IPS-NIHi7 (cell line): ENCODE measurements around the gene NKD1.

Experiments
- DNase-seq: peaks from one replicate; pipeline ENCODE4 v3.0.0; 2012; ENCODE audit warnings: mixed read lengths; ENCODE audit errors: extremely low spot score

Gene NKD1

DNA sequence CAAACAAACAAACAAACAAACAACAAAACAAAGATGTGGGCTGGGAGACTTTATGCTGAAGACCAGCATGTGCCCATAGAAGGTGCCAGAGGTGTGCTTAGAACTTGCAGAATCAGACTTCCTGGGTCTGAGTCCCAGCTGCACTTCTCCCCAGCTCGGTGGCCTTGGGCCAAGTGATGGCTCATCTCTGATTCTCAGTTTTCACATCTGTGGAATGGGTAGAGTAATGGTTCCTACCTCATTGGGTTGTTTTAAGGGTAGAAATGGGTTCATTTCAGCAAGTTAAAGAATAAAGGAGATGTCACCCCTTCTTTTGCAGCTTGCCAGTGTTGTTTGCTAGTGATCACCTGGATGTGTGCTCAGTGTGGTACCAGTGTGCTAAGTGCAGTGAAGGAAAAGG is 10.7 kb downstream of the NKD1 start:
- no peak for DNase-seq

DNA sequence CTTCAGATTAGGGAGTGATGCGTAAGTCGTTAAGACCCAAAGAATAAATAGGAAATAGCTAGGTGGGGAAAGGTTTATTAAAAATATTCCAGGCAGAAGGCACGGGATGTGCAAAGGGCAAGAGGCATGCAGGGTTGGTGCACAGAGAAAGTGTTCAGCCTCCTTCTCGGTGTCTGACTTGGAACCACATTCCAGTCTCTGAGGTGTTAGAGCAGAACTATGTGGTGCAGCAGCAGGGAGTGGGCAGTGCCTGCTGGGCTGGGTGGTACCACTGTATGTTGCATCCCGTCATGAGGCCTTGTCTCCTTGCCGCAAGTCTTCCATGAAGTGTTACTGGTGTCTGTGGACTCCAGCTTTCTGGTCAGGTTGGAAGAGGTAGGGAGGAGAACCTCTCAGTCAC is 11.1 kb downstream of the NKD1 start:
- no peak for DNase-seq

DNA sequence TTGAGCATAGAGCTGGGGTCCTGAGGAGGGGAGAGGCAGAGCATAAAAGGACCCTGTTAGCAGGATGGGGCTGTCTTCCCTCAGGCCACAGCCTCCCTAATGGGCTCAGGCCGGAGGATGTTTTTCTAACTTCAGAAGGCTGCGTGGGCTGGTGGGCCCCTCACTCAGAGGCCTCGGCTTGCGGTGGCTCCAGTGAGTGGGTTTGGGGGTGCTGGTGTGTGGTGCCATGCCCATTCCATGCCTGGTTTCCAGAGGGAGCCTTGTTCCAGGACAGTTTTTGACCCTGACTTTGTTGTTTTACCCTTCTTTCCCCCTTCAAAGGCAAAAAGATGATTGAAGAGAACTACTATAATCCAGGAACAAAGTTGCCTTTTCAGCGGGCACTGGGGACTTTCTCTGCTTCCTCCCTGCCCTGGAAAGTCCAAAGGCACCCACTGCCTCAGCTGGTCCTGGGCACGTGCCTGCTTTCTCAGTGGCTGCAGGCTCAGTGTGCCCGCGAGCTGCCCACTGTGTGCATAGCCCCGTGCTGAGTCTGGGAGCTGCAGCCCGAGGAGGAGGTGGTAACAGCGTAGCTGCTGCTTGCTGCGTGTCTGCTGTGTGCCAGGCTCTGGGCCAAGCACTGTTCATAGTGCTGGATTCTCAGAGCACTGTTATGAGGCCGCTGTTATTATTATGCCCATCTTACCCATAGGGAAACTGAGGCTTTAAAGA is 11.8 kb downstream of the NKD1 start:
- no peak for DNase-seq

DNA sequence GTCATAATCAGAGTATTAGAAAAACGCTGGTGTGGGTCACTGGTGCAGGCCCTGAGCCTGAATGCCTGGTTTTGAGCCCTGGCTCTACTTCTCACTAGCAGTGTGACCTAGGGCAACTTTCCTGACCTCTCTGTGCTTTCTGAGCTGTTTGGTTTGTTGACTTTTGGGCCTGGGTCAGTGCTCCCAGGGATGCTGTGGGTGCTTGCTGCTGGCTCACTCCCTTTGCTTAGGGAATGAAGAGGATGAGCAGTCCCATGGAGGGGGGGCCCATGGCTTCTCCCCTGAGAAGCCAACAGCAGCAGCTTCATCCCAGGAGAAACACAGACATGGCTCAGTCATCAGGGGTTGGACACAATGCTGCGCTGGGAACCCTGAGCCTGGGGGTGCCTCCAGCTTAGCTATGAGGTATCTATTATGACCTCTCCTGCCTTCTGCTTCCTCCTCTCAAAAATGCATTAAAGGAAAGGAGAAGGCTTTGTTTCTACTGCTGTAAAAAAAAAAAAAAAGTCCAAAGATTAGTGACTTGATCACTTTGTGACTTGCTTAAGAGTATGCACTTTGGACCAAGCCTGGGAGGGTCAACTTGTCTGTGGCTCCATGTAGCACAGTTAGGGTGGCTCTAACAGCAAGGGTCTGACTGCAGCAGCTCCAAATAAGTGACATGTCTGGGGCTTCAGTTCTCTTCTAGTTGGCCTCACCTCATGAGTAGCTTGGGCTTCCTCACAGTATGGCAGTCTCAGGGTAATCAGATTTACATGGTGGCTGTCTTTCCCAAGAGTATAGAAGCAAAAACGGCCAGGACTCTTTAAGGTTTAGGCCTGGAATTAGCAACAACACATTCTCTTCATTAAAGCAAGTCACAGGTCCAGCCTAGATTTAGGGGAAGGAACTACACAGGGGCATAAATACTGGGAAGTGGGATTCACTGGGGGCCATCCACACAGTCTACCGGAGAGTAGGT is 13.0 kb downstream of the NKD1 start:
- no peak for DNase-seq

DNA sequence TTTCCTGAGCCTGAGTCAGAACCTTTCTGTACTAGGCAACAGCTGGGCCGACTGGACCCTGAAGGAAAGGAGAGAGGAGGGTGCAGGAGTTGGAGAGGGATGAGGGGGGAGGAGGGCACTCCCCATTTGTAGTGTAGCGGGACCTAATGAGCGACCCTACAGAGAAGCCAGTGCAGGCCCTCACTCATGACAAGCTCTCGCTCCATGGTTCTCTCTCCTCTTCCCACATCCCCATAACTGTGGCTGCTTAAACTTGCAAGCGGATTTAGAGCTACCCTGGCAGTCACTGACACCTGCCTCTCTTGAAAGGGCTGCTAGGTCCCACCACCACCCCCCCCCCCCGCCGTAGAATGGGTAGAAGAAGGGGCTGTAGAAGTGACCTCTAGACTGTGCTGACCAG is 14.5 kb downstream of the NKD1 start:
- DNase-seq = no peak

DNA sequence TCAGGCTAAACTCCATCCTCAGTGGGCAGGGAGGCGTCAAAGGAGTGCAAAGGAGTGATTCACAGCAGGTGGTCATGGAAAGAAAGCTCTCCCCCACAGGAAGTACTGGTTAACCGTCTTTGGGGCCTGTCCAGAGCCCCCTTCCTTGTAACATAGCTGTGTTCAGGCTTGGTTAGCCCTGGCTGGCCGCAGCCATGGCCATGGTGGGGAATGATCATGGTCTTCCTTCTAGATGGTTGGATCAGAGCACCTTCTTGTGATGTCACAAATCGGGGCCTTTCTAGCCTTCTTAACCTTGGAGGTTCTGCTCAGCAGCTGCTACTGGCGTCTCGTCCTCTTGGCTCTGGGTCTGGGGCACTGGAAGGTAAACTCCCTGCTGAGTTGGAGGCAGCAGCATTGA is 15.8 kb downstream of the NKD1 start:
- no peak for DNase-seq

DNA sequence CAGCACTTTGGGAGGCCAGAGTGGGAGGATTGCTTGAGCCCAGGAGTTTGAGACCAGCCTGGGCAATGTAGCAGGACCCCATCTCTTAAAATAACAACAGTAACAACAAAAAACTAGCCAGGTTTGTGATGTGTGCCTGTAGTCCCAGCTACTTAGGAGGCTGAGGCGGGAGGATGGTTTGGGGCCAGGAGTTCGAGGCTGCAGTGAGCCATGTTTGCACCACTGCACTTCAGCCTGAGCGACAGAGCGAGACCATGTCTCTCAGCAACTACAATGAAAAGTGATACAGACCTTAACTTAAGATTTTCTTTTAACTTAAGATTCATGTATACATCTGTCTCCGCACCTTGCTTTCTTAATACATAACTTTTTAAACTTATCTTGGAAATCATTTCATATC is 17.2 kb downstream of the NKD1 start:
- DNase-seq = no peak

DNA sequence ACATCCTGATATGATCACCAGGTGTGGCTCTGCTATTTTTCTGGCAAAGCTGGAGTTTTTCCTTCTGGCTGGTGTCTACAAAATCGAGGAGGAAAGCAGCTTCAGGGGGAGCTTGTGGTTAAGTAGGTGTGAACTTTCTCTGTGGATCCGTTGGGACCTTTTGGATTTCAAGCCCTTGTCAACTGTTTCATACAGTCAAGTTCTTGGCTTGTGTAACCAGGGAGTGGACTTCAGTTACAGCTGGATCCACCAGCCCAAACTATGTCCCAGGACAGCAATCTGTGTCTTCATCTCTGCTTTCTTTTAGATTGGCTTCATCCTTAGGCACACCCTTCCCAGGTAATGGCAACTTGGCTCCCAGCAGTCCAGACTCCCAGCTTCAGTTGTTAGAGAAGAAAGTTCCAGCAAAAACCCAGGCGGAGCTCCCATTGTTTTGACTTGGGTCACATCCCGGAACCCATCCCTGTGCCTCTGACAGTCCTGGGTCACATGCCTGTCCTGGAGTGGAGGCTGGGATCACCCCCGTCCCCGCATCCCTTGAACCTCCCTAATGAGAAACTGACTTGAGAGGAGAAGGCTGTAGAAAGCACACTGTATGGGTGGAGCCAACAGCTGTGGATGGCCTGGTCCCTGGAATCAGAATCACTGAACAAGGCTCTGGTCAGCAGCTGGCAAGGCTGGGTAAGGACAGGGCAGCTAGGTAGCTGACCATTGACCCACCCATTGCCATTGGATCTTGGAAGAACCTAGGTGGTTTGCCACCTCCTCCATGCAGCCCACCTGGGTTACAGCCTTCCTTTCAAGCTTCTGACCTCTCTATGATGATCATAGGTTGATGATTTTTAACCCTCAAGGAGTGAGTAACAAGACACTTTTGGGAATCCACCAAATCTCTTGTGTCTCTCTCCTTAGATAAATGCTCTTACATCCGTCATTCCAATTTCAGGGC is 18.1 kb downstream of the NKD1 start:
- no peak for DNase-seq

DNA sequence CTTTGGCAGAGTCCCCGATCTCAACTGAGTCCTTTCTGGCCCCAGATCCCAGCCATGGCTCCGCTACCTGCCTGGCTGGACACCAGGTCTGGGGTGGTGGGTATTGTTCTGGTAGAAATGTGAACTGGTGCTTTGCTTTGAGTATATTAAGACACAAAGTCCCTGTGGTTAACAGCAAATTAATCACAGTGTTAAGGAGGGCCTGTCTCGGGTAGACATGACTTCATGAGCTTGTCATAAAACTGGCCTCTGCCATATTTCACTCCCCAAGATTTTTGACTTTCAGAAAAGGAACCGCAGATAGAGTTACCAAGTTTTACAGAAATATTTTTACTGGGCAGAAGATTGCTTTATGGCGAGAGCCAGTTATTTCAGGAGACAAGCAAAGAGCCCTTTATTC is 19.5 kb downstream of the NKD1 start:
- no peak for DNase-seq

DNA sequence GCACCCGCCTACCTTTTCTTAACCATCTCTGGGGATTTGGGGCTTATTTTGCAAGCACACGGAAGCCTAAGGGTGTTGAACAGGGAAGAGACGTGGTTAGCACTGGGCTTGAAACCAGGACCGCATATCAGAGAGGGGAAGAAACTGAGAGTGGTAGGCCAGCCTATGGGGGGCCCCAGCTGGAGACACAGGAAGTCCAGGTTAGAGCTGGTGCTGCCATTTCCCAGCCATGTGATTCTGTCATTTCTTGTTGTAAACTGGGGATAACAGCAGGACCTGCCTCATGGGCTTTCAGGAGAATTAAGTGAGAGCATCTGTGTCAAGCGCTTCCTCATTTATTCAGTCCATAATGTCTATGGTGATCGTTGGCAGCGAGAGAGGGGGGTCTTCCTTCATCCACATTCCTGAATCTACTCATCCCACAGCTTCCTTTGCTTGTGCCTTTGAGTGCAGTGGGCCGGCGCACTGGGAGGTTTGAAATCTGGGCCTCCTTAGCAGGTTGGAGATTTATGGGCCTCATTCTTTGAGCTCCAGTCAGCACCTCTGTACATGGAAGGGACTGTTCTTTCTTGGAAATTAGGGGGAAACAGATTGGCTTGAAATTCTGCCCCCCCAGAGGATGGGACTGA is 20.1 kb downstream of the NKD1 start:
- DNase-seq = no peak

DNA sequence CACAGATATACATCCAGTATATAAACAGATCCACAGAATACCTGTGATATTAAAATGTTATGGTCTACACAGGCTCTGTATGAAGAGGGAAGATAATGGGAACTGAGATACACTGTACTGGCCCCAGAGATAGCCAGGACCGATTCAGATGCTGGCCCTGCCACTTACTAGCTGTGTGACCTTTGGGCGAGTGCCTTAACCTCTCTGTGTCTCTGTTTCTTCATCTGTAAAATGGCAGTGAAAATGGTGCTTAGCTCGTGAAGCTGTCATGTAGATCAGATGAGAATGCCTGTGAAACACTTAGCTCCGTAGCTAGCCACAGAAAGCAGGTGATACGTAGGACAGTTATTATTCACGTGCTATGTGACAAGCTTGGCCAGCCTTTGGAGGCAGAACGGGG is 22.2 kb downstream of the NKD1 start:
- no peak for DNase-seq

DNA sequence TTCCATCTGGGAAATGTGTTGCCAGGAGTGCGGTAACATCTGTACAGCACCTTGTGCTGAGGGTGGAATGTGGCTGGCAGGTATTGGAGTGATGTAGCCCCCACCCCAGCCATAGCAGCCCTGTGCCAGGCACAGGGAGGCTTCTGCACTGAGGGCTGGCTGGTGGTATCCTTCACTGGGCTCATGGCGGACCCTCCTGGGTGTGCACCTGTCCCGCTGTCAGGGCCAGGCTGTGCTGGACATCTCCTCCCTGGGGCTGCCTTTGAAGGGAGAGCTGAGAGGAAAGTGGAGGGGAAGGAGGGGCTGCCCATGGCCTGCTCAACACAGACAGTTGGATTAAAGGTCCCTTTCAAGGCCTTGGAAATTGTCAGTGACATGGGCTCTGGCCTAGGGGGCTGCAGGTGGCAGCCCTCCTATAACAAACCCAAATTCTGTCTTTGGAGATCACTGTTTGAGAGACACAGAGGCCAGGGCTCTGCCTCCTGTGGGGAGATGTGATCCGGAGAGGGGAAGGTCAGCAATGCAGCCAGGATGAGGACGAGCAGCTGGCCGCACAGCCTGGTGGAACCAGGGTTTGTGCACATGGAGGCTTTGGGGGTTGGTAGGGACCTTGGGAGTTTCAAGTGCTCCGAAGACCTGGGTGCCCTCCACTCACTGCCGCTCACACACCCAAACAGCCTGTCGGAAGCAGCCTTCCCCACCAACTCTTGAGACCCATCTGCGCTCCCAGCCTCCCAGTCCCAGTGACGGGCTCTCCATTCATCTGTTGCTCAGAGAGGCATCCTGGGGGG is 22.8 kb downstream of the NKD1 start:
- no peak for DNase-seq

DNA sequence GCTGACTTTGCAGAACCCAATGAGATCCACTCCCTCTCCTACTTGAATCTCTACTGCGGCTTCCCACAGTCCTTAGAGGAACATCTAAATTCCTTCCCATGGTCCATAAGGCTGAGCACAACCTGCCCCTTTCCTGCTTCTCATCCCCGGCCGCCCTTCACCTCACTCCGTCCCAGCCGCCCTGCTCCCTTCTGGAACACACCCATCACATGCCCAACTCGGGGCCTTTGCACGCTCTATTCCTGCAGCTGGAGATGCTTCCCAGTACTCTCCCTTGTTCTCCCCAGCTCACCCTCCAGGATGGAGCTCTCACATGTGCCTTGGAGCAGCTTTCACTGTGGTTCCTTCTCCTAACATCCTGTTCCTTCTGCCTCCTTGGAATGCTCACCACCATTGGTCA is 23.6 kb downstream of the NKD1 start:
- DNase-seq = no peak

DNA sequence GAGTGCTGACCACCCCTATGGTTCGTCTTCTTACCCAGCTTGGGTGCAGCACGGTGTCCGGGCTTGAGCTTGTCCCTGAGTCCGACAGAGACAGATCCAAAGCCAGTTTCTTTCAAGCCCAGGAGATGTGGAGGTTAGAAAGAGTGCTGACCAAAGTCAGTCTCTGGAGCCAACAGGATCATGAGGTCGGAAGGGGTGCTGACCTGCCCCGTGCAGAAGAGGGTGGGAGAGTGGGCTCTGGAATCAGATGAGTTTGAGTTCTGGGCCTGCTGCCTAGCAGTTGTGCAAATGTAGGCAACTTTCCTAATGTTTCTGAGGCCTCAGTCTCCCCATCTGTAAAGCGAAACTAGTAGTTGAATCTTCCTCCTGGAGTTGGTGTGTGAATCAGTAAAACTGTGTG is 24.5 kb downstream of the NKD1 start:
- no peak for DNase-seq

DNA sequence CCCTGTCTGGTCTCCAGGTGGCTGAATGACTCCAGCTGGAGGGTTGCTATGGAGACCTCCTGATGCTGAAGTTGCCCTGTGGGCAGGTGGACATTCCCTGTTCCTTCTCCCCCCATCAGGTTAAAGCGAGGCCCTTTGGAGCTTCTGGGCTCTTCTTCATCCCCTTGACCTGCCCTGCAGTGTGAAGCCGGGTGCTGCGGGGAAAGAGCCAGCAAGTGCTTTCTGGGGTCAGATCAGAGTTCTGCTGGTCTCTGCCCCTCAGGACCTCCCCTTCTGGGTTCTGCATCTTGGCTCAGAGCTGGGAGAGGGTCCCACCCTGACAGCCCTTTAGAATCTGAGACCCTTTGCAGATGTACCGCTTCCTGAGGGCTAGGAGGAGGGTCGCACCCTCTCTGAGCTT is 25.1 kb downstream of the NKD1 start:
- no peak for DNase-seq

DNA sequence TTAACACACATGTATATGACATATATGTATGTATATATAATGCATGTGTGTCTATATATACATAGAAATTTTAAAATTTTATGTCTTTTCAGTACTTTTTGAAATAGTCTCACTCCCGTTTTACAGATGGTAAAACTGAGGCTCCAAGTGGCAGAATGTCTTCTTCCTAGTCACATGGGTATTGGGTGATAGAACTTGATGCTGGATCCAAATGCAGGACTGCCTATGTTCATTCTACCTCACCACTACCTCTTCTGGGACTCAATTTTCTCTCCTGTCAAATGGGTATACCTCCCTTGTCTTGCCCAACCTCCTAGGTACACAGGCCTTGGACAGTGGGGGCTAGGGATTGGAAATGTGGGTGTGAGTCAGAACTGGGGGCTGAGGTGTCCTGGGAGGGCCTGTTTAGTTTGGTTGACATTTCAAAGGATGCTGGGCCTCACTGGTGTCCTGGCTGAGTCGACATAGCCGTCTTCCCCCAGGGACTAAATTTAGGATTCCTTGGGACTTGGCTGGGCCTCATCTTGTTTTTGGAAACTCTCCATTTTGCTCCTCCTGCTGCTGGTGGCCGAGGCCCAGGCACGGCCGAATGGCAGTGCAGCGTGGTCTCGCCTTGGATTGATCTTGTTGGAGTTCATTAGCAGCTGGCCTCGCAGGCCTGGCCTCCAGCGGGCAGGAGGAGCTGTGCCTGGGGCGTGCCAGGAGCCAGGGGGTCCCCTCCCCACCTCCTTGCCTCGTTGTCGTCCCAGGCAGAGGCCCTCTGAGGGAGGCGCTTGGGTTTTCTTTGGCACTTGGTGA is 25.9 kb downstream of the NKD1 start:
- DNase-seq = no peak

DNA sequence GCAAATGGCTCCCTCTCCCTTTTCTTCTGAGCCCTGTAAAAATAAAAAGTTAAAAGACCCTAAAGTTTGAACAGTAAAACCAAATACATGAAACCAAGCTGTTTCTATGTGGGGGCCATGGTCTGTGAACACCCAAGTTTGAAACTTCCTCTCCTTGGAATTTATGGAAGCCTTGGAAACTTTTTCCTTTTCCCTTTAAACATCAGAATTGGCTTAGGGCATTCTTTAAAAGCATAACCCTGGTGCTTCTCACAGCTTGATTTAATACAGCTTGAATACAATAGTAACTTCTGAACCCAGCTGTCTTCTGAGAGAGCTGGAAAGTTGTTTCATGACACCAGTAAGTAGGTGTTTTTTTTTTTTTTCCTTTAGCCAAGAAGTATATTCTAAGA is 26.5 kb downstream of the NKD1 start:
- DNase-seq = no peak

DNA sequence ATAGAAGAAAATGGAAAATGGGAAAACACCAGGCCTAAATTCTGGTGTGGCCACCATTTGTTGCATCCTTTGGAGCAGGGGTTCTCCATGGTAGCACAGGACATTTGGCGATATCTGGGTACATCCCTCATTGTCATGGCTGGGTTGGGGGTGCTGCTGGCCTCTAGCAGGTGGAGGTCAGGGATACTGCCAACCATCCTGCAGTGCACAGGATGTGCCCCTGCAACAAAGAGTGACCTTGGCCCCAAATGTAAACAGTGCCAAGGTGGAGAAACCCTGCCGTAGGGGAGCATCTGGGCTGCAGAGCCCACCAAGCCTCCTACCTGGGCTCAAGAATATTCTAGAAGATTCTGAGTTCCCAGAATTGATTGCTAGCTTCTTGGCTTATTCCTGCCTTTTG is 27.5 kb downstream of the NKD1 start:
- DNase-seq = no peak

DNA sequence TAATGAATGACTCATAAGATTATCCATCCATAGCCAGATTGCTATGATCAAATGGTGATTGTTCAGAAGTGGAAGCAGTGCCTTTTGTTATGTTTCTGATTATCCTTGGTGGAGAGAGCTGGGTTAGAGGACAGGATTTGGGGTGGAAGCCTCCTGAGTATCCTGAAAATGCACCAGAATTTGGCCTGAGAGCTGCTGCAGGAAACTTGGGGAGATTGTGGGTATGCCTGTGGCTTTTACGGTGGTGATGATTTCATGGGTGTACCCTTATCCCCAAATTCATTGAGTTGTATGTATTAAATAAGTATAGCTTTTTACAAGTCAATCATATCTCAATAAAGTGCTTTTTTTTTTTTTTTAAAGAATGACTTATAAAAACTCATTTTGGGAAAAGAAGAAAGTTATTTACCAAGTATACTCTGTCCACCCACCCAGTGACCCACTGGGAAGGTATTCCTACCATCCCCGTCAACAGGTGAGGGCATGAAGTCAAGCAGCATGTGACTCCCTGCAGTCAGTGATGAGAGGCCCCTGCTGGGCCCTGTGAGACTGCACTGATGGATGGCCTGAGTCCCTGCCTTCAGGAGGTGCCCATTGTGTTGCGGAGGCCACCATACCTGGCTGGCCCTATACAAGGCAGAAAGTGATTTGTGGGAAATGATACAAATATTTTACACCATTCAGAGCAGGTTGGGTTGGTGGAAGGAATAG is 28.4 kb downstream of the NKD1 start:
- no peak for DNase-seq
